GM12892 (cell line): ENCODE results near the gene DPP6.
"Not testable (repeated sequence)": the region's sequence is repeated elsewhere in the genome, so short reads cannot be mapped to it uniquely, and the experiment has no call there.

Experiments
- POLR2A ChIP-seq: IDR thresholded peaks from 2 replicates; pipeline ENCODE4 v1.6.1; 2011; ENCODE audit warnings: low read depth, low read length, control low read depth
- POLR2AphosphoS5 ChIP-seq: IDR thresholded peaks from 2 replicates; pipeline ENCODE4 v1.6.1; 2011; ENCODE audit warnings: low read depth, low read length, control low read depth
- TAF1 ChIP-seq: IDR thresholded peaks from 2 replicates; pipeline ENCODE4 v1.6.1; 2011; ENCODE audit warnings: low read depth, mild to moderate bottlenecking, control low read depth, low read length, borderline replicate concordance

- not testable (repeated sequence) for TF ChIP-seq POLR2A, POLR2AphosphoS5, TAF1
Measured at GRCh38 chr7:154072395-154073181, 20.4 kb downstream of the DPP6 start.
